SW480 (cell line): Measurements from ENCODE around the gene SMIM27.
"Not testable (repeated sequence)": the region's sequence is repeated elsewhere in the genome, so short reads cannot be mapped to it uniquely, and the experiment has no call there.

Source experiments
- DNase-seq: peaks from one replicate; pipeline ENCODE4 v3.0.0-alpha.2; 2016; ENCODE audit warnings: low spot score

SMIM27 gene

GRCh38 chr9:32596936-32597335 is 44.8 kb downstream of the SMIM27 start:
- no peak for DNase-seq

DNA sequence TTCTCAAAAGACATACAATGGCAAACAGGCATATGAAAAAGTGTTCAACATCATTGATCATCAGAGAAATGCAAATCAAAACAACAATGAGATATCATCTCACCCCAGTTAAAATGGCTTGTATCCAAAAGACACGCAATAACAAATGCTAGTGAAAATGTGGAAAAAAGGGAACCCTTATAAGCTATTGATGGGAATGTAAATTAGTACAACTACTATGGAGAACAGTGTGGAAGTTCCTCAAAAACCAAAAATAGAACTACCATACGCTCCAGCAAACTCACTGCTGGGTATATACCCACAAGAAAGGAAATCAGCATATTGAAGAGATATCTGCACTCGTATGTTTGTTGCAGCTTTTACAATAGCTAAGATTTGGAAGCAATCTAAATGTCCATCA is 46.9 kb downstream of the SMIM27 start:
- not testable (repeated sequence) for DNase-seq
